OCI-LY7 (cell line): ENCODE data around the gene KHSRP.

Experiments used
- EZH2phosphoT487 ChIP-seq: fragments of 200-600 bp; sonication (generic); IDR thresholded peaks from 2 replicates; pipeline ENCODE4 v1.6.1; 2018; ENCODE audit warnings: low read depth, borderline replicate concordance, mild to moderate bottlenecking, mixed run types, antibody characterized with exemption, low read length, moderate library complexity, mixed read lengths
- TF ChIP-seq, protein P1 (sequence below): fragments of 200-600 bp; sonication (generic); conservative IDR thresholded peaks from 2 replicates; pipeline ENCODE4 v1.5.1; 2014; ENCODE audit warnings: mild to moderate bottlenecking, antibody characterized with exemption, low read length, moderate library complexity, mixed read lengths

DNA sequence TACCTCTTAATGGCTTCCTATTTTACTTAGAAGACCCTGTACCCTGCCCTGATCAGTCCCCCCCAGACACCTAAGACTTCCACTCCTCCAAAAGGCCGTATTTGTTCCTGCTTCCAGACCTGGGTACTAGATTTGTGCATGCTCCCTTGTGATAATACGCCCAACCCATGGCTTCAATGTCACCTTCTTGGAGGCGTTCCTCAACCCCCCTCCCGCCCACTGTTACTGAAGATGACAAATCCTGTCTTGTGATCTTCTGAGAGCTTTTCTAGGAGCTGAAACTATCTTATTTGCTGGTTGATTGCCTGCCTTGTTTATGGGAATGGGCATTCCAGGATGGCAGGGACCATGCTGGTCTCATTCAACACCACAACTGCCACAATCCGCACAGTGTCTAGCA is 25.6 kb upstream of the KHSRP start:
- TF ChIP-seq, protein P1, sequence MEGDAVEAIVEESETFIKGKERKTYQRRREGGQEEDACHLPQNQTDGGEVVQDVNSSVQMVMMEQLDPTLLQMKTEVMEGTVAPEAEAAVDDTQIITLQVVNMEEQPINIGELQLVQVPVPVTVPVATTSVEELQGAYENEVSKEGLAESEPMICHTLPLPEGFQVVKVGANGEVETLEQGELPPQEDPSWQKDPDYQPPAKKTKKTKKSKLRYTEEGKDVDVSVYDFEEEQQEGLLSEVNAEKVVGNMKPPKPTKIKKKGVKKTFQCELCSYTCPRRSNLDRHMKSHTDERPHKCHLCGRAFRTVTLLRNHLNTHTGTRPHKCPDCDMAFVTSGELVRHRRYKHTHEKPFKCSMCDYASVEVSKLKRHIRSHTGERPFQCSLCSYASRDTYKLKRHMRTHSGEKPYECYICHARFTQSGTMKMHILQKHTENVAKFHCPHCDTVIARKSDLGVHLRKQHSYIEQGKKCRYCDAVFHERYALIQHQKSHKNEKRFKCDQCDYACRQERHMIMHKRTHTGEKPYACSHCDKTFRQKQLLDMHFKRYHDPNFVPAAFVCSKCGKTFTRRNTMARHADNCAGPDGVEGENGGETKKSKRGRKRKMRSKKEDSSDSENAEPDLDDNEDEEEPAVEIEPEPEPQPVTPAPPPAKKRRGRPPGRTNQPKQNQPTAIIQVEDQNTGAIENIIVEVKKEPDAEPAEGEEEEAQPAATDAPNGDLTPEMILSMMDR: no peak
- no peak for TF ChIP-seq EZH2phosphoT487
